ENCODE results near the gene FURIN. TPM values are rescaled to one million over a fixed set of nuclear protein-coding genes. Genes with fewer than 3 reads are reported as not detected.

The FURIN gene
- total RNA-seq, 1 experiment from 2014 or later: 35.1 TPM

GRCh38 chr15:90890839-90891238, 22.5 kb downstream of the FURIN start:
- Histone ChIP-seq H3K79me2 (ENCODE audit: insufficient read depth, low read length) (no peaks in the 10 kb centered on the region), H3K4me2 (ENCODE audit: insufficient read depth, insufficient read length, low read length) (no peak overlapping the region), H2BK12ac (ENCODE audit: insufficient read length, low read depth, low read length) (no peak overlapping the region), H4K91ac (ENCODE audit: insufficient read length, low read depth, low read length) (no peak overlapping the region), H2AFZ (ENCODE audit: low read length) (no peak overlapping the region), H2BK20ac (ENCODE audit: low read depth, low read length, poor library complexity, severe bottlenecking) (no peak overlapping the region), H3K9me3 (ENCODE audit: control insufficient read depth, low read depth, low read length) (no peaks in the 10 kb centered on the region), H3K56ac (ENCODE audit: insufficient read length, low read depth, low read length) (no peak overlapping the region), H3K9ac (ENCODE audit: extremely low read depth, insufficient read length, low read length) (no peak overlapping the region), H2BK5ac (ENCODE audit: insufficient read length, low read length) (no peak overlapping the region), H3K14ac (ENCODE audit: insufficient read depth, low read length) (no peak overlapping the region), H4K8ac (replicated peaks; ENCODE audit: insufficient read length, low read depth, low read length) (no peak overlapping the region), H3K18ac (ENCODE audit: insufficient read length, low read depth, low read length) (no peak overlapping the region), H3K79me1 (ENCODE audit: insufficient read depth, low read depth, low read length, poor library complexity, severe bottlenecking) (no peaks in the 10 kb centered on the region), H3K23ac (ENCODE audit: insufficient read length, low read depth, low read length) (no peak overlapping the region), H3K27me3 (ENCODE audit: insufficient read depth, low read length) (no peaks in the 10 kb centered on the region), H3K27ac (ENCODE audit: insufficient read length, low read depth, low read length) (no peak overlapping the region), H2BK120ac (ENCODE audit: low read depth, low read length, poor library complexity, severe bottlenecking) (no peak overlapping the region), H3K4ac (ENCODE audit: low read depth, low read length) (no peak overlapping the region), H2AK5ac (ENCODE audit: insufficient read length, low read length) (no peak overlapping the region), H2BK15ac (ENCODE audit: low read depth, low read length) (no peak overlapping the region), H4K20me1 (ENCODE audit: control insufficient read depth, insufficient read depth, insufficient read length) (no peaks in the 10 kb centered on the region), H3T11ph (ENCODE audit: low read length) (no peak overlapping the region), H3K23me2 (ENCODE audit: insufficient read length, low read depth, low read length, poor library complexity, severe bottlenecking) (no peaks in the 10 kb centered on the region), H4K5ac (ENCODE audit: insufficient read length, low read depth, low read length) (no peak overlapping the region), H3K4me1 (ENCODE audit: insufficient read depth, low read length) (no peaks in the 10 kb centered on the region; the same call in 1 of the 2 replicates)
- no CpG with 5 or more reads among the region's 12 CpGs for WGBS (ENCODE audit: extremely low coverage, insufficient read length, low lambda C conversion rate)
- Mint-ChIP-seq H3K27me3 (ENCODE audit: low read depth) (no peaks in the 10 kb centered on the region; the same call in 1 of the 2 replicates), H3K9me3 (no peaks in the 10 kb centered on the region; a peak in 1 of 5 replicates), H3K36me3 (ENCODE audit: insufficient read depth in 1 of 3, low read depth in 3 of 3) (peaks cover 4 to 10% (median 8%) of the 10 kb centered on the region in 3 experiments; a peak in 6 of 7 replicates), H3K27ac (no peak overlapping the region), H3K4me3 (no peak overlapping the region), H3K4me1 (peaks cover 4 to 10% of the 10 kb centered on the region in 2 experiments)
- no peak for DNase-seq
- TF ChIP-seq CTCF (conservative IDR thresholded peaks at IDR 0.05): no peak
